ENCODE results near the gene PSEN1. TPM values are rescaled to one million over a fixed set of nuclear protein-coding genes. Genes with fewer than 3 reads are reported as not detected.

The PSEN1 gene
- total RNA-seq, 1 experiment from 2014 or later = 41.4 TPM

- Histone ChIP-seq H3K27ac (ENCODE audit: low read length) (no peak overlapping the region), H2AFZ (ENCODE audit: low read length) (no peak overlapping the region), H3K4me2 (ENCODE audit: low read length) (no peak overlapping the region), H4K20me1 (ENCODE audit: low read length) (no peaks in the 10 kb centered on the region), H3K79me2 (ENCODE audit: low read length) (no peaks in the 10 kb centered on the region), H3K9me2 (replicated peaks; ENCODE audit: low read length) (no peaks in the 10 kb centered on the region), H3K9ac (ENCODE audit: low read length) (no peak overlapping the region), H3F3A (ENCODE audit: low read length, unreplicated experiment) (no peaks in the 10 kb centered on the region), H3K36me3 (ENCODE audit: low read depth, low read length) (no peaks in the 10 kb centered on the region), H3K4me3 (ENCODE audit: low read length) (no peak overlapping the region), H3K9me3 (ENCODE audit: low read length) (no peaks in the 10 kb centered on the region), H3K27me3 (ENCODE audit: low read length) (no peaks in the 10 kb centered on the region), H3K4me1 (ENCODE audit: insufficient read depth, low read length) (no peaks in the 10 kb centered on the region)
- POLR2A ChIA-PET (ENCODE audit: unreplicated experiment) = interaction anchor here (0.6 kb wide), 1 partner anchor 229 kb away, joined by 3 read pairs; no protein-coding TSS in a partner anchor
- CTCF ChIA-PET = no interaction called here
- ATAC-seq (peak; percentile 3; the same call in 1 of the 2 replicates), DNase-seq (peak; percentile 27)
- intact Hi-C loops (cut with micrococcal nuclease) = no loop called here
- BruUV-seq (replicated peaks) = no TSS peak
- TF ChIP-seq EZH2phosphoT487 (IDR thresholded peaks at IDR 0.05; ENCODE audit: borderline replicate concordance, low read length) (no peak), CTCF (conservative IDR thresholded peaks at IDR 0.05; ENCODE audit: low read depth, low read length) (no peak), EZH2 (IDR thresholded peaks at IDR 0.05; ENCODE audit: low read length, unreplicated experiment) (no peak)
Measured at GRCh38 chr14:73259837-73260236, 123.5 kb downstream of the PSEN1 start.

- no peak overlapping the region for H3K4me2 ChIP-seq (ENCODE audit: low read length)
- H3K79me2 ChIP-seq (ENCODE audit: low read length) = no peaks in the 10 kb centered on the region
- no peaks in the 10 kb centered on the region for H3K36me3 ChIP-seq (ENCODE audit: low read depth, low read length)
- H3K27me3 ChIP-seq (ENCODE audit: low read length) = no peaks in the 10 kb centered on the region
- no peak for ATAC-seq
- H3K27ac ChIP-seq (ENCODE audit: low read length) = no peak overlapping the region
- H3K9me3 ChIP-seq (ENCODE audit: low read length) = no peaks in the 10 kb centered on the region
- H2AFZ ChIP-seq (ENCODE audit: low read length) = no peak overlapping the region
- TF ChIP-seq CTCF (conservative IDR thresholded peaks at IDR 0.05; ENCODE audit: low read depth, low read length) (no peak), EZH2phosphoT487 (IDR thresholded peaks at IDR 0.05; ENCODE audit: borderline replicate concordance, low read length) (no peak), EZH2 (IDR thresholded peaks at IDR 0.05; ENCODE audit: low read length, unreplicated experiment) (no peak)
- BruUV-seq (replicated peaks) = no TSS peak
- ChIA-PET POLR2A (ENCODE audit: unreplicated experiment) (no interaction called here), CTCF (no interaction called here)
- H3K9me2 ChIP-seq (replicated peaks; ENCODE audit: low read length) = no peaks in the 10 kb centered on the region
- H3K9ac ChIP-seq (ENCODE audit: low read length) = no peak overlapping the region
- no peaks in the 10 kb centered on the region for H4K20me1 ChIP-seq (ENCODE audit: low read length)
- no peaks in the 10 kb centered on the region for H3K4me1 ChIP-seq (ENCODE audit: insufficient read depth, low read length)
- intact Hi-C loops (cut with micrococcal nuclease) = no loop called here
- no peaks in the 10 kb centered on the region for H3F3A ChIP-seq (ENCODE audit: low read length, unreplicated experiment)
- no peak for DNase-seq
- H3K4me3 ChIP-seq (ENCODE audit: low read length) = no peak overlapping the region
Measured at GRCh38 chr14:73260574-73260973, 124.3 kb downstream of the PSEN1 start.

GRCh38 chr14:73261075-73261474, 124.8 kb downstream of the PSEN1 start:
- H3K4me2 ChIP-seq (ENCODE audit: low read length) = no peak overlapping the region
- no peaks in the 10 kb centered on the region for H4K20me1 ChIP-seq (ENCODE audit: low read length)
- no TSS peak for BruUV-seq (replicated peaks)
- H3K27me3 ChIP-seq (ENCODE audit: low read length) = no peaks in the 10 kb centered on the region
- no peaks in the 10 kb centered on the region for H3K79me2 ChIP-seq (ENCODE audit: low read length)
- no peaks in the 10 kb centered on the region for H3K4me1 ChIP-seq (ENCODE audit: insufficient read depth, low read length)
- CTCF ChIA-PET = no interaction called here
- TF ChIP-seq CTCF (conservative IDR thresholded peaks at IDR 0.05; ENCODE audit: low read depth, low read length) = no peak
- TF ChIP-seq EZH2 (IDR thresholded peaks at IDR 0.05; ENCODE audit: low read length, unreplicated experiment) = no peak
- TF ChIP-seq EZH2phosphoT487 (IDR thresholded peaks at IDR 0.05; ENCODE audit: borderline replicate concordance, low read length) = no peak
- no peak for ATAC-seq
- no peaks in the 10 kb centered on the region for H3K9me2 ChIP-seq (replicated peaks; ENCODE audit: low read length)
- no peak overlapping the region for H2AFZ ChIP-seq (ENCODE audit: low read length)
- H3K4me3 ChIP-seq (ENCODE audit: low read length) = no peak overlapping the region
- POLR2A ChIA-PET (ENCODE audit: unreplicated experiment) = interaction anchor here (0.7 kb wide), 1 partner anchor 26 kb away, joined by 23 read pairs; no protein-coding TSS in a partner anchor
- no peaks in the 10 kb centered on the region for H3K9me3 ChIP-seq (ENCODE audit: low read length)
- no peak for DNase-seq
- H3K36me3 ChIP-seq (ENCODE audit: low read depth, low read length) = no peaks in the 10 kb centered on the region
- H3K9ac ChIP-seq (ENCODE audit: low read length) = no peak overlapping the region
- intact Hi-C loops (cut with micrococcal nuclease) = no loop called here
- H3K27ac ChIP-seq (ENCODE audit: low read length) = no peak overlapping the region
- no peaks in the 10 kb centered on the region for H3F3A ChIP-seq (ENCODE audit: low read length, unreplicated experiment)

Measured in PC-3 (cell line).